Right lobe of liver (tissue), 6 donors: ENCODE data around the gene KIAA0319L. TPM values are rescaled to one million over a fixed set of nuclear protein-coding genes. Genes with fewer than 3 reads are reported as not detected.

Experiments used
- ATAC-seq, 4 donors: fragments of 200-7000 bp; cut with Tn5 transposase; one replicate each; pipeline ENCODE4 v1.9.1; 2020; ENCODE audit warnings: mild to moderate bottlenecking in 4 of 4, moderate library complexity in 4 of 4
- DNase-seq, 3 donors: peaks; one replicate each; pipeline ENCODE4 v3.0.0-alpha.2; 2020
- H3K27ac ChIP-seq, 3 donors: fragments of 200-600 bp; one replicate each; pipeline ENCODE4 v1.8.0; 2022
- H3K27me3 ChIP-seq, 2 donors: fragments of 200-600 bp; one replicate each; pipeline ENCODE4 v1.8.0; 2022
- H3K36me3 ChIP-seq, 4 donors: fragments of 200-600 bp; sonication (generic) in 1 of 4; one replicate each; pipeline versions ENCODE4 v1.5.1 to v1.8.0; 2017 to 2022; ENCODE audit warnings: control low read depth in 1 of 4
- H3K4me1 ChIP-seq, 4 donors: fragments of 200-600 bp; sonication (generic) in 1 of 4; one replicate each; pipeline versions ENCODE4 v1.5.1 to v1.8.0; 2017 to 2022; ENCODE audit warnings: control low read depth in 1 of 4
- H3K4me3 ChIP-seq, 3 donors: fragments of 200-600 bp; one replicate each; pipeline ENCODE4 v1.8.0; 2022
- H3K9me3 ChIP-seq, 4 donors: fragments of 200-600 bp; sonication (generic) in 1 of 4; one replicate each; pipeline versions ENCODE4 v1.5.1 to v1.8.0; 2017 to 2022; ENCODE audit warnings: control low read depth in 1 of 4
- CTCF ChIP-seq, 4 donors: fragments of 200-600 bp in 3 of 4; fragments of 450-650 bp in 1 of 4; IDR thresholded peaks; one replicate each; pipeline versions ENCODE4 v1.5.1 to v1.8.0; 2016 to 2022; ENCODE audit warnings: antibody characterized with exemption in 4 of 4, mild to moderate bottlenecking in 2 of 4
- POLR2A ChIP-seq: fragments of 450-650 bp; IDR thresholded peaks from one replicate; pipeline ENCODE4 v1.6.1; 2017; ENCODE audit warnings: antibody characterized with exemption, mild to moderate bottlenecking
- WGBS: methylation state at CpG from one replicate; pipeline ENCODE4 v1.1.6; 2018; ENCODE audit warnings: low coverage, low lambda C conversion rate; ENCODE audit not compliant: insufficient coverage; ENCODE audit errors: missing lambda C conversion rate; 5-methylcytosine and 5-hydroxymethylcytosine counted together
- intact Hi-C, 2 donors: fragments of 100-400 bp; cut with DNase I; formaldehyde crosslinking; loops; one replicate each; pipeline versions ENCODE4 v1.11.2 to v1.14.1; 2022
- total RNA-seq, 6 experiments: library from RNA; depleted of rRNA in 2 of 6; stranded (reverse); fragments of >200 nt in 2 of 6; fragmentation: NEBNext Ultra II Directional in 3 of 6; extraction: Animal tissue kit (Norgen Biotek cat#: 25700) in 3 of 6; gene quantifications; one replicate each; pipeline versions ENCODE4 v1.1.0 to v1.2.4, GENCODE V29; 2016 to 2023
- donor health status: DM: no; HTN: yes; CAD: no.
- donor health status: DM: no; HTN: no; CAD: no.
- donor health status: DM: no; HTN: no; CAD: no.
- donor health status: DM: no; HTN: yes; CAD: no.
- donor health status: DM: no; HTN: yes; CAD: no.

KIAA0319L gene
- total RNA-seq, 6 experiments from 2014 or later: 35.3 to 84.9 (median 54.3) TPM

- no peak for DNase-seq
- TF ChIP-seq CTCF (IDR thresholded peaks at IDR 0.05) (no peak), POLR2A (no peak)
- H3K36me3 ChIP-seq: peaks cover 0 to 28% (median 10%) of the 10 kb centered on the region in 4 donors
- intact Hi-C loops: no loop called here
- ATAC-seq: no peak
- H3K9me3 ChIP-seq: no peaks in the 10 kb centered on the region
- no peak overlapping the region for H3K27ac ChIP-seq
- H3K4me1 ChIP-seq: no peaks in the 10 kb centered on the region
- no peaks in the 10 kb centered on the region for H3K27me3 ChIP-seq
- no peak overlapping the region for H3K4me3 ChIP-seq
- 92% methylated on average over 4 of the region's 5 CpGs for WGBS
Observed at GRCh38 chr1:35597870-35598269, 40.7 kb upstream of the KIAA0319L start.

- Histone ChIP-seq H3K9me3 (no peaks in the 10 kb centered on the region), H3K4me3 (no peak overlapping the region), H3K27ac (no peak overlapping the region), H3K4me1 (no peaks in the 10 kb centered on the region), H3K27me3 (no peaks in the 10 kb centered on the region), H3K36me3 (peaks cover 0 to 11% (median 0%) of the 10 kb centered on the region in 4 donors)
- ATAC-seq: peak in 3 of 4 donors; percentile 11 to 25 (median 20)
- no peak for DNase-seq
- intact Hi-C loops: no loop called here
- no peak for TF ChIP-seq POLR2A
- TF ChIP-seq CTCF (IDR thresholded peaks at IDR 0.05): no peak
- WGBS: 100% methylated on average over 2 of the region's 7 CpGs
Observed at GRCh38 chr1:35595684-35596083, 38.5 kb upstream of the KIAA0319L start.

- ATAC-seq: peak in 1 of 4 donors; percentile 6
Observed at GRCh38 chr1:35594005-35594760, 37.0 kb upstream of the KIAA0319L start.

GRCh38 chr1:35592991-35593769 is 36.0 kb upstream of the KIAA0319L start:
- H3K27me3 ChIP-seq: no peaks in the 10 kb centered on the region
- TF ChIP-seq POLR2A (no peak), CTCF (IDR thresholded peaks at IDR 0.05) (no peak)
- ATAC-seq (no peak), DNase-seq (no peak)
- no peaks in the 10 kb centered on the region for H3K36me3 ChIP-seq
- no peak overlapping the region for H3K27ac ChIP-seq
- intact Hi-C loops: no loop called here
- no peaks in the 10 kb centered on the region for H3K9me3 ChIP-seq
- H3K4me3 ChIP-seq: no peak overlapping the region
- 75% methylated on average over 2 of the region's 8 CpGs for WGBS
- H3K4me1 ChIP-seq: no peaks in the 10 kb centered on the region

More at GRCh38 chr1:35594005-35594760, 37.0 kb upstream of the KIAA0319L start:
- intact Hi-C loops: no loop called here
- WGBS: 88% methylated on average over 3 of the region's 9 CpGs
- no peaks in the 10 kb centered on the region for H3K36me3 ChIP-seq
- DNase-seq: no peak
- no peak overlapping the region for H3K27ac ChIP-seq
- no peaks in the 10 kb centered on the region for H3K4me1 ChIP-seq
- no peaks in the 10 kb centered on the region for H3K9me3 ChIP-seq
- TF ChIP-seq POLR2A: no peak
- no peak overlapping the region for H3K4me3 ChIP-seq
- no peaks in the 10 kb centered on the region for H3K27me3 ChIP-seq

GRCh38 chr1:35591211-35591610 is 34.0 kb upstream of the KIAA0319L start:
- intact Hi-C loops: no loop called here
- 94% methylated on average over 5 of the region's 8 CpGs for WGBS
- no peak for ATAC-seq

More at GRCh38 chr1:35591211-35591610, 34.0 kb upstream of the KIAA0319L start:
- no peak overlapping the region for H3K27ac ChIP-seq
- H3K27me3 ChIP-seq: no peaks in the 10 kb centered on the region
- DNase-seq: no peak
- H3K4me1 ChIP-seq: no peaks in the 10 kb centered on the region
- H3K9me3 ChIP-seq: no peaks in the 10 kb centered on the region
- H3K4me3 ChIP-seq: no peak overlapping the region
- TF ChIP-seq POLR2A (no peak), CTCF (IDR thresholded peaks at IDR 0.05) (no peak)
- H3K36me3 ChIP-seq: no peaks in the 10 kb centered on the region
